HEK293 (cell line): ENCODE data around the gene KCNJ15.

Experiments
- HOXC10 ChIP-seq: sonication (generic); formaldehyde crosslinking; IDR thresholded peaks from 2 replicates; pipeline ENCODE4 v1.8.1; 2023; ENCODE audit warnings: mild to moderate bottlenecking, missing genetic modification reagents
- KLF1 ChIP-seq: fragments of 450-650 bp; formaldehyde crosslinking; IDR thresholded peaks from 2 replicates; pipeline ENCODE4 v1.5.1; 2016; ENCODE audit warnings: missing biosample characterization, missing genetic modification characterization
- KLF10 ChIP-seq: fragments of 450-650 bp; IDR thresholded peaks from 2 replicates; pipeline ENCODE4 v1.5.1; 2018; ENCODE audit warnings: missing biosample characterization, mild to moderate bottlenecking, missing genetic modification characterization
- KLF9 ChIP-seq: fragments of 450-650 bp; formaldehyde crosslinking; IDR thresholded peaks from 2 replicates; pipeline ENCODE4 v1.5.1; 2016; ENCODE audit warnings: missing biosample characterization, missing genetic modification characterization, low read depth
- RBAK ChIP-seq: fragments of 450-650 bp; formaldehyde crosslinking; IDR thresholded peaks from 2 replicates; pipeline ENCODE4 v1.5.1; 2016; ENCODE audit warnings: missing biosample characterization, missing genetic modification characterization
- TCF7L2 ChIP-seq: IDR thresholded peaks from 2 replicates; pipeline ENCODE4 v1.6.1; 2011; ENCODE audit warnings: low read depth, mild to moderate bottlenecking, inconsistent platforms, low read length, moderate library complexity, borderline replicate concordance
- ZBTB1 ChIP-seq: fragments of 450-650 bp; formaldehyde crosslinking; IDR thresholded peaks from 2 replicates; pipeline ENCODE4 v1.5.1; 2016; ENCODE audit warnings: missing biosample characterization, missing genetic modification characterization
- ZBTB17 ChIP-seq: fragments of 450-650 bp; formaldehyde crosslinking; IDR thresholded peaks from 2 replicates; pipeline ENCODE4 v1.5.1; 2016; ENCODE audit warnings: missing biosample characterization, missing genetic modification characterization
- ZBTB8A ChIP-seq: fragments of 450-650 bp; formaldehyde crosslinking; IDR thresholded peaks from 2 replicates; pipeline ENCODE4 v1.5.1; 2016; ENCODE audit warnings: missing biosample characterization, missing genetic modification characterization
- ZFP41 ChIP-seq: fragments of 450-650 bp; formaldehyde crosslinking; IDR thresholded peaks from 2 replicates; pipeline ENCODE4 v1.5.1; 2016; ENCODE audit warnings: missing biosample characterization, missing genetic modification characterization, borderline replicate concordance
- ZNF155 ChIP-seq: fragments of 450-650 bp; formaldehyde crosslinking; IDR thresholded peaks from 2 replicates; pipeline ENCODE4 v1.5.1; 2016; ENCODE audit warnings: missing biosample characterization, missing genetic modification characterization
- ZNF223 ChIP-seq: fragments of 450-650 bp; formaldehyde crosslinking; IDR thresholded peaks from 2 replicates; pipeline ENCODE4 v1.5.1; 2016; ENCODE audit warnings: missing biosample characterization, missing genetic modification characterization
- ZNF426 ChIP-seq: fragments of 450-650 bp; formaldehyde crosslinking; IDR thresholded peaks from 2 replicates; pipeline ENCODE4 v1.5.1; 2017; ENCODE audit warnings: missing biosample characterization, missing genetic modification characterization, mild to moderate bottlenecking, inconsistent platforms, moderate library complexity
- ZNF433 ChIP-seq: fragments of 450-650 bp; formaldehyde crosslinking; IDR thresholded peaks from 2 replicates; pipeline ENCODE4 v1.5.1; 2016; ENCODE audit warnings: missing biosample characterization, missing genetic modification characterization, low read depth
- ZNF473 ChIP-seq: fragments of 450-650 bp; formaldehyde crosslinking; IDR thresholded peaks from 2 replicates; pipeline ENCODE4 v1.5.1; 2017; ENCODE audit warnings: missing biosample characterization, missing genetic modification characterization
- ZNF510 ChIP-seq: fragments of 450-650 bp; formaldehyde crosslinking; IDR thresholded peaks from 2 replicates; pipeline ENCODE4 v1.5.1; 2018; ENCODE audit warnings: mild to moderate bottlenecking, missing genetic modification characterization, missing biosample characterization; ENCODE audit not compliant: insufficient replicate concordance
- ZNF514 ChIP-seq: fragments of 450-650 bp; formaldehyde crosslinking; IDR thresholded peaks from 2 replicates; pipeline ENCODE4 v1.5.1; 2016; ENCODE audit warnings: missing biosample characterization, missing genetic modification characterization
- ZNF529 ChIP-seq: fragments of 450-650 bp; formaldehyde crosslinking; IDR thresholded peaks from 2 replicates; pipeline ENCODE4 v1.5.1; 2017; ENCODE audit warnings: missing genetic modification characterization, missing biosample characterization; ENCODE audit not compliant: insufficient replicate concordance
- ZNF555 ChIP-seq: fragments of 450-650 bp; formaldehyde crosslinking; conservative IDR thresholded peaks from 2 replicates; pipeline ENCODE4 v1.5.1; 2017; ENCODE audit warnings: missing biosample characterization, mild to moderate bottlenecking, missing genetic modification characterization, inconsistent platforms
- ZNF560 ChIP-seq: fragments of 450-650 bp; formaldehyde crosslinking; IDR thresholded peaks from 2 replicates; pipeline ENCODE4 v1.5.1; 2017; ENCODE audit warnings: missing biosample characterization, missing genetic modification characterization, borderline replicate concordance
- ZNF626 ChIP-seq: fragments of 450-650 bp; sonication (Bioruptor Pico); formaldehyde crosslinking; IDR thresholded peaks from 2 replicates; pipeline ENCODE4 v1.5.1; 2018; ENCODE audit warnings: missing biosample characterization, missing genetic modification characterization, inconsistent platforms
- ZNF664 ChIP-seq: fragments of 450-650 bp; formaldehyde crosslinking; IDR thresholded peaks from 2 replicates; pipeline ENCODE4 v1.5.1; 2016; ENCODE audit warnings: missing biosample characterization, missing genetic modification characterization
- ZNF677 ChIP-seq: fragments of 450-650 bp; IDR thresholded peaks from 2 replicates; pipeline ENCODE4 v1.5.0; 2018; ENCODE audit warnings: missing biosample characterization, mild to moderate bottlenecking, missing genetic modification characterization, moderate library complexity
- ZNF76 ChIP-seq: fragments of 450-650 bp; formaldehyde crosslinking; IDR thresholded peaks from 2 replicates; pipeline ENCODE4; 2016; ENCODE audit warnings: low read depth, missing biosample characterization, missing genetic modification characterization, borderline replicate concordance
- TF ChIP-seq, protein P1 (sequence below): fragments of 450-650 bp; formaldehyde crosslinking; IDR thresholded peaks from 2 replicates; pipeline ENCODE4 v1.5.1; 2016; ENCODE audit warnings: missing biosample characterization, missing genetic modification characterization, low read depth
- TF ChIP-seq, protein P2 (sequence below): fragments of 450-650 bp; formaldehyde crosslinking; IDR thresholded peaks from 2 replicates; pipeline ENCODE4 v1.5.1; 2017; ENCODE audit warnings: missing biosample characterization, missing genetic modification characterization
- TF ChIP-seq, protein P3 (sequence below): fragments of 450-650 bp; formaldehyde crosslinking; IDR thresholded peaks from 2 replicates; pipeline ENCODE4 v1.5.1; 2016; ENCODE audit warnings: missing biosample characterization, missing genetic modification characterization, borderline replicate concordance
- TF ChIP-seq, protein P4 (sequence below): sonication (generic); formaldehyde crosslinking; IDR thresholded peaks from 2 replicates; pipeline ENCODE4 v1.8.1; 2022; ENCODE audit warnings: mild to moderate bottlenecking, moderate library complexity, missing genetic modification reagents
- TF ChIP-seq, protein P5 (sequence below): fragments of 450-650 bp; formaldehyde crosslinking; IDR thresholded peaks from 2 replicates; pipeline ENCODE4 v1.5.1; 2017; ENCODE audit warnings: missing biosample characterization, mild to moderate bottlenecking, missing genetic modification characterization, moderate library complexity
- TF ChIP-seq, protein P6 (sequence below): fragments of 450-650 bp; formaldehyde crosslinking; IDR thresholded peaks from 2 replicates; pipeline ENCODE4 v1.5.1; 2016; ENCODE audit warnings: missing biosample characterization, missing genetic modification characterization
- TF ChIP-seq, protein P7 (sequence below): fragments of 450-650 bp; formaldehyde crosslinking; IDR thresholded peaks from 2 replicates; pipeline ENCODE4 v1.5.1; 2016; ENCODE audit warnings: missing biosample characterization, missing genetic modification characterization

The KCNJ15 gene

DNA sequence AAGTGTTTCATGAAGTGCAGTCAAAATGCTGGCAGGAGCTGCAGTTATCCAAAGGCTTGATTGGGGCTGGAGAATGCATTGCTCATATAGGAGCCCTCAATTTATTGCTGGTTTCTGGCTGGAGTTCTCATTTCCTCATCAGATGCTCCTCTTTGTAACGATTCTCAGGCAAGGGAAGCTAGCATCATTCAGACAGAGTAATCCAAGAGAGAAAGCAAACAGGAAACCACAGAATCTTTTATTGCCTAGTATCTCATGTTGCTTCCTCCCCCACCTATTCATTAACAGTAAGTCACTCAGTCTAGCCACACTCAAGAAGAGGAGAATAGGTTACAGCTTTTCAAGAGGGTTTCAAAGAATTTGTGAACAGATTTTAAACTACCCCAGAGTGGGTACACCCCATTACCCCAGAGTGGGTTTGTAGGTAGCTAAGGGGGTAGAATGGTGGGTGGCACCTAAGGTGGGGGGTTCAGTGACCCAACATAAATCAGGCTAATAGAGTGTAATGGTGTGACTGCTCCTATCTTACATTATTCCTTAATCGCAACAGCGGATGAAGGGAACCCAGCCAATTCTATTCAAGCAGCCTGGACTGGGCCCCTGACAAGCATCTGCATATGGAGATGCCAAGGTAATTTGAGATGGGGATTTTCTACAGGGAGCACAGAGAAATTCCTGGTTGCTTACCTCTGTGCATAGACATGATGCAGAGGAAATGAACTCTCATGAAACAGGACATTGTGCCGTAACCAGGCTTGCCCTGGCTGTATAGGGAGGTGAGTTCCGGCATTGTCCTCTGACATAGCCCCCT, 67.1 kb downstream of the KCNJ15 start (continued):
- TF ChIP-seq ZNF426 (no peak), ZNF155 (tag by site-specific recombination) (no peak), ZNF529 (no peak), ZNF677 (tag by site-specific recombination) (no peak), ZNF433 (tag by site-specific recombination) (no peak), KLF10 (tag by site-specific recombination) (peak; percentile 34; the same call in 1 of the 2 replicates), ZNF473 (tag by site-specific recombination) (no peak), RBAK (tag by site-specific recombination) (no peak), KLF9 (no peak), HOXC10 (CRISPR knock-in tag) (no peak), ZNF626 (tag by site-specific recombination) (no peak), ZBTB8A (tag by site-specific recombination) (no peak), ZNF664 (no peak), ZBTB17 (tag by site-specific recombination) (peak; percentile 79; the same call in 1 of the 2 replicates), ZNF514 (tag by site-specific recombination) (no peak), TCF7L2 (no peak), ZNF560 (tag by site-specific recombination) (no peak), KLF1 (tag by site-specific recombination) (no peak), ZFP41 (tag by site-specific recombination) (no peak), ZNF510 (tag by site-specific recombination) (peak; percentile 80), ZNF555 (tag by site-specific recombination) (no peak), ZNF76 (tag by site-specific recombination) (no peak), ZNF223 (tag by site-specific recombination) (no peak), ZBTB1 (tag by site-specific recombination) (no peak; the same call in 1 of the 2 replicates)
- TF ChIP-seq, protein P1, sequence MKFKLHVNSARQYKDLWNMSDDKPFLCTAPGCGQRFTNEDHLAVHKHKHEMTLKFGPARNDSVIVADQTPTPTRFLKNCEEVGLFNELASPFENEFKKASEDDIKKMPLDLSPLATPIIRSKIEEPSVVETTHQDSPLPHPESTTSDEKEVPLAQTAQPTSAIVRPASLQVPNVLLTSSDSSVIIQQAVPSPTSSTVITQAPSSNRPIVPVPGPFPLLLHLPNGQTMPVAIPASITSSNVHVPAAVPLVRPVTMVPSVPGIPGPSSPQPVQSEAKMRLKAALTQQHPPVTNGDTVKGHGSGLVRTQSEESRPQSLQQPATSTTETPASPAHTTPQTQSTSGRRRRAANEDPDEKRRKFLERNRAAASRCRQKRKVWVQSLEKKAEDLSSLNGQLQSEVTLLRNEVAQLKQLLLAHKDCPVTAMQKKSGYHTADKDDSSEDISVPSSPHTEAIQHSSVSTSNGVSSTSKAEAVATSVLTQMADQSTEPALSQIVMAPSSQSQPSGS (tag by site-specific recombination): no peak
- TF ChIP-seq, protein P2, sequence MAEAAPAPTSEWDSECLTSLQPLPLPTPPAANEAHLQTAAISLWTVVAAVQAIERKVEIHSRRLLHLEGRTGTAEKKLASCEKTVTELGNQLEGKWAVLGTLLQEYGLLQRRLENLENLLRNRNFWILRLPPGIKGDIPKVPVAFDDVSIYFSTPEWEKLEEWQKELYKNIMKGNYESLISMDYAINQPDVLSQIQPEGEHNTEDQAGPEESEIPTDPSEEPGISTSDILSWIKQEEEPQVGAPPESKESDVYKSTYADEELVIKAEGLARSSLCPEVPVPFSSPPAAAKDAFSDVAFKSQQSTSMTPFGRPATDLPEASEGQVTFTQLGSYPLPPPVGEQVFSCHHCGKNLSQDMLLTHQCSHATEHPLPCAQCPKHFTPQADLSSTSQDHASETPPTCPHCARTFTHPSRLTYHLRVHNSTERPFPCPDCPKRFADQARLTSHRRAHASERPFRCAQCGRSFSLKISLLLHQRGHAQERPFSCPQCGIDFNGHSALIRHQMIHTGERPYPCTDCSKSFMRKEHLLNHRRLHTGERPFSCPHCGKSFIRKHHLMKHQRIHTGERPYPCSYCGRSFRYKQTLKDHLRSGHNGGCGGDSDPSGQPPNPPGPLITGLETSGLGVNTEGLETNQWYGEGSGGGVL (tag by site-specific recombination): peak; percentile 72
- TF ChIP-seq, protein P3, sequence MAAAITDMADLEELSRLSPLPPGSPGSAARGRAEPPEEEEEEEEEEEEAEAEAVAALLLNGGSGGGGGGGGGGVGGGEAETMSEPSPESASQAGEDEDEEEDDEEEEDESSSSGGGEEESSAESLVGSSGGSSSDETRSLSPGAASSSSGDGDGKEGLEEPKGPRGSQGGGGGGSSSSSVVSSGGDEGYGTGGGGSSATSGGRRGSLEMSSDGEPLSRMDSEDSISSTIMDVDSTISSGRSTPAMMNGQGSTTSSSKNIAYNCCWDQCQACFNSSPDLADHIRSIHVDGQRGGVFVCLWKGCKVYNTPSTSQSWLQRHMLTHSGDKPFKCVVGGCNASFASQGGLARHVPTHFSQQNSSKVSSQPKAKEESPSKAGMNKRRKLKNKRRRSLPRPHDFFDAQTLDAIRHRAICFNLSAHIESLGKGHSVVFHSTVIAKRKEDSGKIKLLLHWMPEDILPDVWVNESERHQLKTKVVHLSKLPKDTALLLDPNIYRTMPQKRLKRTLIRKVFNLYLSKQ (tag by site-specific recombination): no peak
- TF ChIP-seq, protein P4, sequence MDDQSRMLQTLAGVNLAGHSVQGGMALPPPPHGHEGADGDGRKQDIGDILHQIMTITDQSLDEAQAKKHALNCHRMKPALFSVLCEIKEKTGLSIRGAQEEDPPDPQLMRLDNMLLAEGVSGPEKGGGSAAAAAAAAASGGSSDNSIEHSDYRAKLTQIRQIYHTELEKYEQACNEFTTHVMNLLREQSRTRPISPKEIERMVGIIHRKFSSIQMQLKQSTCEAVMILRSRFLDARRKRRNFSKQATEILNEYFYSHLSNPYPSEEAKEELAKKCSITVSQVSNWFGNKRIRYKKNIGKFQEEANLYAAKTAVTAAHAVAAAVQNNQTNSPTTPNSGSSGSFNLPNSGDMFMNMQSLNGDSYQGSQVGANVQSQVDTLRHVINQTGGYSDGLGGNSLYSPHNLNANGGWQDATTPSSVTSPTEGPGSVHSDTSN (CRISPR knock-in tag): no peak
- TF ChIP-seq, protein P5, sequence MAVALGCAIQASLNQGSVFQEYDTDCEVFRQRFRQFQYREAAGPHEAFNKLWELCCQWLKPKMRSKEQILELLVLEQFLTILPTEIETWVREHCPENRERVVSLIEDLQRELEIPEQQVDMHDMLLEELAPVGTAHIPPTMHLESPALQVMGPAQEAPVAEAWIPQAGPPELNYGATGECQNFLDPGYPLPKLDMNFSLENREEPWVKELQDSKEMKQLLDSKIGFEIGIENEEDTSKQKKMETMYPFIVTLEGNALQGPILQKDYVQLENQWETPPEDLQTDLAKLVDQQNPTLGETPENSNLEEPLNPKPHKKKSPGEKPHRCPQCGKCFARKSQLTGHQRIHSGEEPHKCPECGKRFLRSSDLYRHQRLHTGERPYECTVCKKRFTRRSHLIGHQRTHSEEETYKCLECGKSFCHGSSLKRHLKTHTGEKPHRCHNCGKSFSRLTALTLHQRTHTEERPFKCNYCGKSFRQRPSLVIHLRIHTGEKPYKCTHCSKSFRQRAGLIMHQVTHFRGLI: no peak
- TF ChIP-seq, protein P6, sequence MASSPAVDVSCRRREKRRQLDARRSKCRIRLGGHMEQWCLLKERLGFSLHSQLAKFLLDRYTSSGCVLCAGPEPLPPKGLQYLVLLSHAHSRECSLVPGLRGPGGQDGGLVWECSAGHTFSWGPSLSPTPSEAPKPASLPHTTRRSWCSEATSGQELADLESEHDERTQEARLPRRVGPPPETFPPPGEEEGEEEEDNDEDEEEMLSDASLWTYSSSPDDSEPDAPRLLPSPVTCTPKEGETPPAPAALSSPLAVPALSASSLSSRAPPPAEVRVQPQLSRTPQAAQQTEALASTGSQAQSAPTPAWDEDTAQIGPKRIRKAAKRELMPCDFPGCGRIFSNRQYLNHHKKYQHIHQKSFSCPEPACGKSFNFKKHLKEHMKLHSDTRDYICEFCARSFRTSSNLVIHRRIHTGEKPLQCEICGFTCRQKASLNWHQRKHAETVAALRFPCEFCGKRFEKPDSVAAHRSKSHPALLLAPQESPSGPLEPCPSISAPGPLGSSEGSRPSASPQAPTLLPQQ: peak; percentile 66
- TF ChIP-seq, protein P7, sequence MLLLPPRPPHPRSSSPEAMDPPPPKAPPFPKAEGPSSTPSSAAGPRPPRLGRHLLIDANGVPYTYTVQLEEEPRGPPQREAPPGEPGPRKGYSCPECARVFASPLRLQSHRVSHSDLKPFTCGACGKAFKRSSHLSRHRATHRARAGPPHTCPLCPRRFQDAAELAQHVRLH: no peak
